Muscle of back (tissue), 13 donors: Measurements from ENCODE around the gene RER1. TPM values are rescaled to one million over a fixed set of nuclear protein-coding genes. Genes with fewer than 3 reads are reported as not detected.

Experiments used
- DNase-seq, 3 donors: peaks; one replicate each; pipeline versions ENCODE4 v3.0.0 to v3.0.0-alpha.2; 2013
- long read RNA-seq, 9 donors: transcript quantifications; one replicate each; lab custom pipeline, GENCODE V29; 2026
- polyA plus RNA-seq, 10 donors: library from polyadenylated mRNA; unstranded; fragments of 120-200 nt; gene quantifications; one replicate each; pipeline ENCODE4 v1.2.1, GENCODE V29; 2013; ENCODE audit not compliant: insufficient read length in 10 of 10

The RER1 gene
- 10 to 100 TPM; 69.9 to 87.9 (median 80.9) TPM for polyA plus RNA-seq
- long read RNA-seq, donor 1, transcript RER1-209 (7 exons, 3,044 nt): major isoform, 19 of 27 reads
- long read RNA-seq, donor 1, partial matches to known transcripts: 0 of 27 reads
- long read RNA-seq, donor 1, other reads (novel, unspliced or antisense): 5 of 27 reads
- long read RNA-seq, donor 2, transcript RER1-209 (7 exons, 3,044 nt): major isoform, 24 of 43 reads
- long read RNA-seq, donor 2, partial matches to known transcripts: 15 of 43 reads
- long read RNA-seq, donor 2, other reads (novel, unspliced or antisense): 0 of 43 reads
- long read RNA-seq, donor 3: 0 reads
- long read RNA-seq, donor 4, transcript RER1-209 (7 exons, 3,044 nt): major isoform, 27 of 29 reads
- long read RNA-seq, donor 4, partial matches to known transcripts: 0 of 29 reads
- long read RNA-seq, donor 4, other reads (novel, unspliced or antisense): 0 of 29 reads
- long read RNA-seq, donor 5, transcript RER1-209 (7 exons, 3,044 nt): major isoform, 16 of 21 reads
- long read RNA-seq, donor 5, partial matches to known transcripts: 5 of 21 reads
- long read RNA-seq, donor 5, other reads (novel, unspliced or antisense): 0 of 21 reads
- long read RNA-seq, donor 6, transcript RER1-209 (7 exons, 3,044 nt): major isoform, 36 of 43 reads
- long read RNA-seq, donor 6, partial matches to known transcripts: 0 of 43 reads
- long read RNA-seq, donor 6, other reads (novel, unspliced or antisense): 0 of 43 reads
- long read RNA-seq, donor 7, transcript RER1-209 (7 exons, 3,044 nt): major isoform, 15 of 17 reads
- long read RNA-seq, donor 7, partial matches to known transcripts: 0 of 17 reads
- long read RNA-seq, donor 7, other reads (novel, unspliced or antisense): 0 of 17 reads
- long read RNA-seq, donor 8, transcript RER1-209 (7 exons, 3,044 nt): major isoform, 16 of 18 reads
- long read RNA-seq, donor 8, partial matches to known transcripts: 0 of 18 reads
- long read RNA-seq, donor 8, other reads (novel, unspliced or antisense): 0 of 18 reads
- long read RNA-seq, donor 9, partial matches to known transcripts: 0 of 4 reads
- long read RNA-seq, donor 9, other reads (novel, unspliced or antisense): 0 of 4 reads

GRCh38 chr1:2391041-2391930 is at the start of gene RER1, which contains the start of gene MORN1:
TSS of gene RER1 (plus strand) at chr1:2391841. CDS start at chr1:2395791, 3,950 bp downstream.
TSS of gene MORN1 (minus strand) at chr1:2391554. CDS start at chr1:2391533, 21 bp downstream.
- DNase-seq: peak; percentile 99 to 100 (median 100)

GRCh38 chr1:2342384-2343022 is 49.1 kb upstream of the RER1 start:
- DNase-seq: no peak

- no peak for DNase-seq
Observed at GRCh38 chr1:2343023-2343935, 48.4 kb upstream of the RER1 start.

GRCh38 chr1:2344121-2344681 is 47.4 kb upstream of the RER1 start:
- no peak for DNase-seq

GRCh38 chr1:2344744-2345296 is 46.8 kb upstream of the RER1 start:
- DNase-seq: no peak

GRCh38 chr1:2345297-2346075 is 46.2 kb upstream of the RER1 start:
- DNase-seq: no peak

GRCh38 chr1:2346691-2347408 is 44.8 kb upstream of the RER1 start:
- no peak for DNase-seq

- no peak for DNase-seq
Observed at GRCh38 chr1:2347409-2347785, 44.2 kb upstream of the RER1 start.

- no peak for DNase-seq
Observed at GRCh38 chr1:2347896-2348295, 43.7 kb upstream of the RER1 start.

- no peak for DNase-seq
Observed at GRCh38 chr1:2348346-2349325, 43.0 kb upstream of the RER1 start.

- DNase-seq: no peak
Observed at GRCh38 chr1:2349806-2350205, 41.8 kb upstream of the RER1 start.

- DNase-seq: no peak
Observed at GRCh38 chr1:2350501-2350900, 41.1 kb upstream of the RER1 start.

- DNase-seq: no peak
Observed at GRCh38 chr1:2350911-2351655, 40.6 kb upstream of the RER1 start.

- DNase-seq: no peak
Observed at GRCh38 chr1:2351723-2352122, 39.9 kb upstream of the RER1 start.

GRCh38 chr1:2352341-2352896 is 39.2 kb upstream of the RER1 start:
- DNase-seq: no peak
